KOPT-K1 (cell line): ENCODE results near the gene PRLH.
"Not testable (repeated sequence)": the region's sequence is repeated elsewhere in the genome, so short reads cannot be mapped to it uniquely, and the experiment has no call there.

Source experiments
- H3K27ac ChIP-seq: fragments of 200-600 bp; sonication (generic); 2 replicates; pipeline ENCODE4 v1.5.1; 2016; ENCODE audit warnings: antibody characterized with exemption, mild to moderate bottlenecking, low read depth, low read length; ENCODE audit not compliant: poor library complexity, severe bottlenecking
- H3K36me3 ChIP-seq: fragments of 200-600 bp; sonication (generic); 2 replicates; pipeline ENCODE4 v1.5.1; 2017; ENCODE audit warnings: antibody characterized with exemption, mild to moderate bottlenecking, low read length, moderate library complexity; ENCODE audit not compliant: insufficient read depth
- H3K9me3 ChIP-seq: fragments of 200-600 bp; sonication (generic); 2 replicates; pipeline ENCODE4 v1.5.1; 2017; ENCODE audit warnings: antibody characterized with exemption, low read length, mild to moderate bottlenecking; ENCODE audit not compliant: insufficient read depth, poor library complexity, severe bottlenecking

PRLH gene

GRCh38 chr2:237595829-237596519 is 29.6 kb downstream of the PRLH start:
- H3K36me3 ChIP-seq, H3K27ac ChIP-seq, H3K9me3 ChIP-seq: not testable (repeated sequence)

GRCh38 chr2:237596520-237597195 is 30.3 kb downstream of the PRLH start:
- H3K36me3 ChIP-seq: no peaks in the 10 kb centered on the region
- H3K27ac ChIP-seq: no peak overlapping the region
- no peaks in the 10 kb centered on the region for H3K9me3 ChIP-seq

- H3K9me3 ChIP-seq: no peaks in the 10 kb centered on the region
- H3K36me3 ChIP-seq: no peaks in the 10 kb centered on the region
- H3K27ac ChIP-seq: no peak overlapping the region
Measured at GRCh38 chr2:237597196-237598145, 31.1 kb downstream of the PRLH start.

- no peak overlapping the region for H3K27ac ChIP-seq
- H3K9me3 ChIP-seq: no peaks in the 10 kb centered on the region
- no peaks in the 10 kb centered on the region for H3K36me3 ChIP-seq
Measured at GRCh38 chr2:237598468-237599208, 32.3 kb downstream of the PRLH start.

- Histone ChIP-seq H3K36me3 (no peaks in the 10 kb centered on the region), H3K27ac (no peak overlapping the region)
Measured at GRCh38 chr2:237599465-237600110, 33.2 kb downstream of the PRLH start.

GRCh38 chr2:237600205-237600846 is 34.0 kb downstream of the PRLH start:
- Histone ChIP-seq H3K9me3 (no peaks in the 10 kb centered on the region), H3K27ac (no peak overlapping the region), H3K36me3 (no peaks in the 10 kb centered on the region)

More at GRCh38 chr2:237599465-237600110, 33.2 kb downstream of the PRLH start:
- H3K9me3 ChIP-seq: no peaks in the 10 kb centered on the region

GRCh38 chr2:237601453-237602116 is 35.2 kb downstream of the PRLH start:
- Histone ChIP-seq H3K27ac (no peak overlapping the region), H3K9me3 (no peaks in the 10 kb centered on the region), H3K36me3 (no peaks in the 10 kb centered on the region)

GRCh38 chr2:237602409-237602808 is 36.0 kb downstream of the PRLH start:
- Histone ChIP-seq H3K27ac (no peak overlapping the region), H3K9me3 (no peaks in the 10 kb centered on the region), H3K36me3 (no peaks in the 10 kb centered on the region)

- H3K9me3 ChIP-seq: no peaks in the 10 kb centered on the region
- H3K36me3 ChIP-seq: no peaks in the 10 kb centered on the region
- H3K27ac ChIP-seq: no peak overlapping the region
Measured at GRCh38 chr2:237603049-237603717, 36.8 kb downstream of the PRLH start.

GRCh38 chr2:237603718-237604362 is 37.5 kb downstream of the PRLH start:
- Histone ChIP-seq H3K36me3 (no peaks in the 10 kb centered on the region), H3K27ac (no peak overlapping the region), H3K9me3 (no peaks in the 10 kb centered on the region)

- H3K27ac ChIP-seq: no peak overlapping the region
Measured at GRCh38 chr2:237604391-237604790, 38.0 kb downstream of the PRLH start.

GRCh38 chr2:237604960-237605359 is 38.6 kb downstream of the PRLH start:
- Histone ChIP-seq H3K9me3 (no peaks in the 10 kb centered on the region), H3K36me3 (no peaks in the 10 kb centered on the region), H3K27ac (no peak overlapping the region)

More at GRCh38 chr2:237604391-237604790, 38.0 kb downstream of the PRLH start:
- H3K36me3 ChIP-seq: no peaks in the 10 kb centered on the region
- no peaks in the 10 kb centered on the region for H3K9me3 ChIP-seq

GRCh38 chr2:237606522-237606921 is 40.1 kb downstream of the PRLH start:
- H3K9me3 ChIP-seq, H3K27ac ChIP-seq, H3K36me3 ChIP-seq: not testable (repeated sequence)
